Esophagus muscularis mucosa (tissue), 4 donors: ENCODE data around the gene SLC25A13. TPM values are rescaled to one million over a fixed set of nuclear protein-coding genes. Genes with fewer than 3 reads are reported as not detected.

ENCODE experiments used
- DNase-seq: peaks from one replicate; pipeline ENCODE4 v3.0.0-alpha.2; 2017; ENCODE audit errors: extremely low spot score
- H3K27ac ChIP-seq, 4 donors: fragments of 200-600 bp; sonication (generic); replicated peaks in 1 of 4; 1 replicate in 3 of 4; 2 replicates in 1 of 4; pipeline ENCODE4 v1.5.1; 2016 to 2019; ENCODE audit warnings: mild to moderate bottlenecking in 1 of 4
- H3K27me3 ChIP-seq, 4 donors: fragments of 200-600 bp; sonication (generic); one replicate each; pipeline versions ENCODE4 v1.5.1 to v1.6.0; 2016 to 2019
- H3K36me3 ChIP-seq, 4 donors: fragments of 200-600 bp; sonication (generic); one replicate each; pipeline ENCODE4 v1.5.1; 2016 to 2019
- H3K4me1 ChIP-seq, 4 donors: fragments of 200-600 bp; sonication (generic); one replicate each; pipeline ENCODE4 v1.5.1; 2016 to 2019
- H3K4me3 ChIP-seq, 4 donors: fragments of 200-600 bp; sonication (generic); 1 replicate in 2 of 4; 2 replicates in 2 of 4; pipeline ENCODE4 v1.5.1; 2016 to 2019; ENCODE audit warnings: mild to moderate bottlenecking in 4 of 4, moderate library complexity in 1 of 4
- H3K9me3 ChIP-seq, 4 donors: fragments of 200-600 bp; sonication (generic); 1 replicate in 3 of 4; 2 replicates in 1 of 4; pipeline ENCODE4 v1.5.1; 2016 to 2019
- EP300 ChIP-seq: sonication (generic); formaldehyde crosslinking; IDR thresholded peaks from one replicate; pipeline ENCODE4 v1.6.1; 2017; ENCODE audit warnings: antibody characterized with exemption
- POLR2A ChIP-seq: fragments of 450-650 bp; IDR thresholded peaks from one replicate; pipeline ENCODE4 v1.6.1; 2017; ENCODE audit warnings: antibody characterized with exemption, moderate library complexity, mild to moderate bottlenecking, low read depth
- POLR2AphosphoS5 ChIP-seq, 2 donors: sonication (generic); formaldehyde crosslinking; IDR thresholded peaks; one replicate each; pipeline ENCODE4 v1.6.1; 2017; ENCODE audit warnings: antibody characterized with exemption in 2 of 2
- WGBS: methylation state at CpG from one replicate; pipeline ENCODE4 v1.1.5; 2018; 5-methylcytosine and 5-hydroxymethylcytosine counted together
- intact Hi-C: fragments of 100-400 bp; cut with DNase I; formaldehyde crosslinking; loops from one replicate; pipeline ENCODE4 v1.15.1; 2023
- total RNA-seq, 4 donors: library from RNA; depleted of rRNA; stranded (reverse); fragments of >200 nt; gene quantifications; one replicate each; pipeline versions ENCODE4 v1.1.0 to v1.2.1, GENCODE V29; 2016
- TF ChIP-seq, protein P1 (sequence below), 3 experiments: fragments of 200-600 bp in 2 of 3; fragments of 450-650 bp in 1 of 3; sonication (generic) in 2 of 3; IDR thresholded peaks; one replicate each; pipeline ENCODE4 v1.5.1; 2017 to 2019; ENCODE audit warnings: antibody characterized with exemption in 3 of 3, mild to moderate bottlenecking in 2 of 3, moderate library complexity in 1 of 3

The SLC25A13 gene
- total RNA-seq, 4 donors from 2014 or later = 8.6 to 17.4 (median 14.4) TPM

GRCh38 chr7:96218664-96219243 lies 103.1 kb downstream of the SLC25A13 start:
- no peaks in the 10 kb centered on the region for H3K9me3 ChIP-seq
- intact Hi-C loops = no loop called here

DNA sequence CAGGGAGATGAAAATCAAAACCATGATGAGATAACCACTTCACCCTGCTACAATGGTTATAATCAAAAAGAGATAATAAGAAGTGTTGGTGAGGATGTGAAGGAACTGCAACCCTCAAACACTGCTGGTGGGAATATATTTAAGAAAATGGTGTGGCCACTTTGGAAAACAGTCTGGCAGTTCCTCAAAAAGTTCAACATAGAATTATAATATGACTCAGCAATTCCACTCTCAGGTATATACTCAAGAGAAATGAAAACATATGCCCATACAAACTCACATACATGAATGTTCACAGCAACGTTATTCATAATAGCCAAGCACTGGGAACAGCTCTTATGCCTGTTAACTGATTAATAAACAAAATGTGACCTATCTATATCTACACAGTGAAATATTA lies 104.8 kb downstream of the SLC25A13 start:
- Histone ChIP-seq H3K27me3 (no peaks in the 10 kb centered on the region), H3K4me3 (no peak overlapping the region), H3K27ac (no peak overlapping the region), H3K9me3 (no peaks in the 10 kb centered on the region), H3K4me1 (peaks cover 0 to 10% (median 0%) of the 10 kb centered on the region in 4 donors), H3K36me3 (no peaks in the 10 kb centered on the region)
- no peak for TF ChIP-seq EP300
- TF ChIP-seq POLR2AphosphoS5 (IDR thresholded peaks at IDR 0.05) = no peak
- TF ChIP-seq, protein P1, sequence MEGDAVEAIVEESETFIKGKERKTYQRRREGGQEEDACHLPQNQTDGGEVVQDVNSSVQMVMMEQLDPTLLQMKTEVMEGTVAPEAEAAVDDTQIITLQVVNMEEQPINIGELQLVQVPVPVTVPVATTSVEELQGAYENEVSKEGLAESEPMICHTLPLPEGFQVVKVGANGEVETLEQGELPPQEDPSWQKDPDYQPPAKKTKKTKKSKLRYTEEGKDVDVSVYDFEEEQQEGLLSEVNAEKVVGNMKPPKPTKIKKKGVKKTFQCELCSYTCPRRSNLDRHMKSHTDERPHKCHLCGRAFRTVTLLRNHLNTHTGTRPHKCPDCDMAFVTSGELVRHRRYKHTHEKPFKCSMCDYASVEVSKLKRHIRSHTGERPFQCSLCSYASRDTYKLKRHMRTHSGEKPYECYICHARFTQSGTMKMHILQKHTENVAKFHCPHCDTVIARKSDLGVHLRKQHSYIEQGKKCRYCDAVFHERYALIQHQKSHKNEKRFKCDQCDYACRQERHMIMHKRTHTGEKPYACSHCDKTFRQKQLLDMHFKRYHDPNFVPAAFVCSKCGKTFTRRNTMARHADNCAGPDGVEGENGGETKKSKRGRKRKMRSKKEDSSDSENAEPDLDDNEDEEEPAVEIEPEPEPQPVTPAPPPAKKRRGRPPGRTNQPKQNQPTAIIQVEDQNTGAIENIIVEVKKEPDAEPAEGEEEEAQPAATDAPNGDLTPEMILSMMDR (IDR thresholded peaks at IDR 0.05) = no peak
- no peak for TF ChIP-seq POLR2A
- intact Hi-C loops = no loop called here
- 91% methylated on average over 1 of the region's 1 CpG for WGBS
- DNase-seq = no peak

More at GRCh38 chr7:96218664-96219243, 103.1 kb downstream of the SLC25A13 start:
- Histone ChIP-seq H3K36me3 (no peaks in the 10 kb centered on the region), H3K4me1 (peaks cover 0 to 9% (median 0%) of the 10 kb centered on the region in 4 donors), H3K27ac (no peak overlapping the region), H3K4me3 (no peak overlapping the region), H3K27me3 (no peaks in the 10 kb centered on the region)
- 70% methylated on average over 4 of the region's 4 CpGs for WGBS
- no peak for TF ChIP-seq EP300
- TF ChIP-seq, protein P1 (IDR thresholded peaks at IDR 0.05) = no peak
- no peak for TF ChIP-seq POLR2A
- TF ChIP-seq POLR2AphosphoS5 (IDR thresholded peaks at IDR 0.05) = no peak
- DNase-seq = no peak

DNA sequence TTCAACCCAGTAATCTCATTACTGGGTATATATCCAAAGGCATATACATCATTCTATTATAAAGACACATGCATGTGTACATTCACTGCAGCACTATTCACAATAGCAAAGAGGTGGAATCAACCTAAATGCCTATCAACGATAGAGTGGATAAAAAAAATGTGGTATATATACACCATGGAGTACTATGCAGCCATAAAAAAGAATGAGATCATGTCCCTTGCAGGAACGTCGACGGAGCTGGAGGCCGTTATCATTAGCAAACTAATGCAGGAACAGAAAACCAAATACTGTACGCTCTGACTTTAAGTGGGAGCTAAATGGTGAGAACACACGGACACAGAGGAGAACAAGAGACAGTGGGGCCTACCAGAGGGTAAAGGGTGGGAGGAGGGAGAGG lies 105.5 kb downstream of the SLC25A13 start:
- H3K9me3 ChIP-seq = no peaks in the 10 kb centered on the region
- intact Hi-C loops = no loop called here
- H3K4me3 ChIP-seq = no peak overlapping the region
- peaks cover 0 to 13% (median 0%) of the 10 kb centered on the region in 4 donors for H3K4me1 ChIP-seq
- DNase-seq = no peak
- WGBS = 92% methylated on average over 7 of the region's 7 CpGs
- TF ChIP-seq POLR2A (no peak), EP300 (no peak), POLR2AphosphoS5 (IDR thresholded peaks at IDR 0.05) (no peak)
- TF ChIP-seq, protein P1 (IDR thresholded peaks at IDR 0.05) = no peak
- H3K27ac ChIP-seq = no peak overlapping the region
- H3K27me3 ChIP-seq = no peaks in the 10 kb centered on the region
- H3K36me3 ChIP-seq = no peaks in the 10 kb centered on the region

- Histone ChIP-seq H3K27ac (no peak overlapping the region), H3K4me3 (no peak overlapping the region), H3K9me3 (no peaks in the 10 kb centered on the region), H3K36me3 (peaks cover 0 to 12% (median 4%) of the 10 kb centered on the region in 4 donors), H3K4me1 (peaks cover 0 to 4% (median 0%) of the 10 kb centered on the region in 4 donors), H3K27me3 (no peaks in the 10 kb centered on the region)
- TF ChIP-seq POLR2AphosphoS5 (IDR thresholded peaks at IDR 0.05) = no peak
- no peak for TF ChIP-seq POLR2A
- DNase-seq = no peak
- intact Hi-C loops = no loop called here
- WGBS = 96% methylated on average over 2 of the region's 2 CpGs
These were observed 109.4 kb downstream of the SLC25A13 start for GRCh38 chr7:96212474-96212873.

- no peaks in the 10 kb centered on the region for H3K9me3 ChIP-seq
- TF ChIP-seq POLR2AphosphoS5 (IDR thresholded peaks at IDR 0.05) (no peak), POLR2A (no peak), EP300 (no peak)
- TF ChIP-seq, protein P1 (IDR thresholded peaks at IDR 0.05) = no peak
- no peak overlapping the region for H3K4me3 ChIP-seq
- peaks cover 0 to 16% (median 4%) of the 10 kb centered on the region in 4 donors for H3K36me3 ChIP-seq
- DNase-seq = no peak
- intact Hi-C loops = no loop called here
- H3K27me3 ChIP-seq = no peaks in the 10 kb centered on the region
- H3K4me1 ChIP-seq = peaks cover 0 to 4% (median 0%) of the 10 kb centered on the region in 4 donors
- H3K27ac ChIP-seq = no peak overlapping the region
These were observed 109.9 kb downstream of the SLC25A13 start for GRCh38 chr7:96211954-96212353.
